ENCODE data around the gene SYCE3.

The SYCE3 gene

GRCh38 chr22:50604256-50605001 lies 41.7 kb upstream of the SYCE3 start:
- Histone ChIP-seq H3K4me2 (ENCODE audit: low read depth, low read length, poor library complexity, severe bottlenecking) (no peak overlapping the region), H4K20me1 (ENCODE audit: low read depth, low read length) (no peaks in the 10 kb centered on the region), H3K27ac (ENCODE audit: low read depth, low read length) (no peak overlapping the region), H3K4me3 (ENCODE audit: insufficient read depth, low read length, poor library complexity, severe bottlenecking) (no peak overlapping the region), H3K9me2 (replicated peaks; ENCODE audit: insufficient read depth, low read length) (no peaks in the 10 kb centered on the region), H2AFZ (ENCODE audit: low read depth, low read length, severe bottlenecking) (no peak overlapping the region), H3K27me3 (ENCODE audit: low read length) (no peaks in the 10 kb centered on the region), H3K9ac (ENCODE audit: low read length) (no peak overlapping the region), H3F3A (ENCODE audit: insufficient read depth) (no peaks in the 10 kb centered on the region), H3K36me3 (ENCODE audit: low read length) (no peaks in the 10 kb centered on the region), H3K9me3 (ENCODE audit: insufficient read depth, low read length) (no peaks in the 10 kb centered on the region), H3K79me2 (ENCODE audit: insufficient read depth, low read length) (no peaks in the 10 kb centered on the region)
- TF ChIP-seq CTCF (IDR thresholded peaks at IDR 0.05; ENCODE audit: insufficient read depth, low read length, poor library complexity, severe bottlenecking) = no peak
- TF ChIP-seq EZH2phosphoT487 (conservative IDR thresholded peaks at IDR 0.05; ENCODE audit: low read length) = no peak

GRCh38 chr22:50603511-50604255 lies 41.0 kb upstream of the SYCE3 start:
- Histone ChIP-seq H3K4me3 (ENCODE audit: insufficient read depth, low read length, poor library complexity, severe bottlenecking) (no peak overlapping the region), H3K27me3 (ENCODE audit: low read length) (no peaks in the 10 kb centered on the region), H3K36me3 (ENCODE audit: low read length) (no peaks in the 10 kb centered on the region), H3K9me3 (ENCODE audit: insufficient read depth, low read length) (no peaks in the 10 kb centered on the region), H4K20me1 (ENCODE audit: low read depth, low read length) (no peaks in the 10 kb centered on the region), H3K9ac (ENCODE audit: low read length) (no peak overlapping the region), H3K79me2 (ENCODE audit: insufficient read depth, low read length) (no peaks in the 10 kb centered on the region), H2AFZ (ENCODE audit: low read depth, low read length, severe bottlenecking) (no peak overlapping the region), H3K27ac (ENCODE audit: low read depth, low read length) (no peak overlapping the region), H3K9me2 (replicated peaks; ENCODE audit: insufficient read depth, low read length) (no peaks in the 10 kb centered on the region), H3K4me2 (ENCODE audit: low read depth, low read length, poor library complexity, severe bottlenecking) (no peak overlapping the region), H3F3A (ENCODE audit: insufficient read depth) (no peaks in the 10 kb centered on the region)
- no peak for TF ChIP-seq CTCF (IDR thresholded peaks at IDR 0.05; ENCODE audit: insufficient read depth, low read length, poor library complexity, severe bottlenecking)
- no peak for TF ChIP-seq EZH2phosphoT487 (conservative IDR thresholded peaks at IDR 0.05; ENCODE audit: low read length)

GRCh38 chr22:50602338-50602700 lies 39.6 kb upstream of the SYCE3 start:
- Histone ChIP-seq H3K27ac (ENCODE audit: low read depth, low read length) (no peak overlapping the region), H3K9ac (ENCODE audit: low read length) (no peak overlapping the region), H3F3A (ENCODE audit: insufficient read depth) (no peaks in the 10 kb centered on the region), H3K36me3 (ENCODE audit: low read length) (no peaks in the 10 kb centered on the region), H3K79me2 (ENCODE audit: insufficient read depth, low read length) (no peaks in the 10 kb centered on the region), H3K27me3 (ENCODE audit: low read length) (no peaks in the 10 kb centered on the region), H3K9me2 (replicated peaks; ENCODE audit: insufficient read depth, low read length) (no peaks in the 10 kb centered on the region), H4K20me1 (ENCODE audit: low read depth, low read length) (no peaks in the 10 kb centered on the region), H2AFZ (ENCODE audit: low read depth, low read length, severe bottlenecking) (no peak overlapping the region), H3K4me3 (ENCODE audit: insufficient read depth, low read length, poor library complexity, severe bottlenecking) (no peak overlapping the region), H3K4me2 (ENCODE audit: low read depth, low read length, poor library complexity, severe bottlenecking) (no peak overlapping the region), H3K9me3 (ENCODE audit: insufficient read depth, low read length) (no peaks in the 10 kb centered on the region)
- TF ChIP-seq EZH2phosphoT487 (conservative IDR thresholded peaks at IDR 0.05; ENCODE audit: low read length) = no peak
- TF ChIP-seq CTCF (IDR thresholded peaks at IDR 0.05; ENCODE audit: insufficient read depth, low read length, poor library complexity, severe bottlenecking) = no peak
